SK-N-SH treated with all-trans-retinoic acid at 6 μM for 48 hours (cell line): ENCODE results near the gene CFAP299.

Experiments used
- ATAC-seq: fragments of 200-7000 bp; cut with Tn5 transposase; 3 replicates; pipeline ENCODE4 v1.9.1; 2020; ENCODE audit warnings: mild to moderate bottlenecking, moderate library complexity
- ARNTL ChIP-seq: fragments of 450-650 bp; formaldehyde crosslinking; IDR thresholded peaks from 2 replicates; pipeline ENCODE4 v1.5.0; 2020; ENCODE audit warnings: low read depth, mild to moderate bottlenecking, moderate library complexity, borderline replicate concordance
- BACH2 ChIP-seq: fragments of 250-450 bp; sonication (Bioruptor Pico); IDR thresholded peaks from 2 replicates; pipeline ENCODE4 v1.9.0; 2021; ENCODE audit warnings: mild to moderate bottlenecking, borderline replicate concordance
- CREB5 ChIP-seq: fragments of 250-450 bp; sonication (Bioruptor Pico); IDR thresholded peaks from 2 replicates; pipeline ENCODE4 v1.5.1; 2020; ENCODE audit warnings: low read depth, mild to moderate bottlenecking, moderate library complexity
- CSRNP3 ChIP-seq: fragments of 250-450 bp; sonication (Bioruptor Pico); IDR thresholded peaks from 2 replicates; pipeline ENCODE4 v1.5.1; 2021; ENCODE audit warnings: mild to moderate bottlenecking, moderate library complexity
- ESRRG ChIP-seq: fragments of 250-450 bp; sonication (Bioruptor Pico); IDR thresholded peaks from 2 replicates; pipeline ENCODE4 v1.6.1; 2021; ENCODE audit warnings: mild to moderate bottlenecking
- GLIS3 ChIP-seq: fragments of 250-450 bp; sonication (Bioruptor Pico); IDR thresholded peaks from 2 replicates; pipeline ENCODE4 v1.5.0; 2020; ENCODE audit warnings: mild to moderate bottlenecking, moderate library complexity
- ISL1 ChIP-seq: fragments of 250-450 bp; sonication (Bioruptor Pico); IDR thresholded peaks from 2 replicates; pipeline ENCODE4 v2.1.2; 2022; ENCODE audit warnings: mild to moderate bottlenecking, moderate library complexity
- POU6F1 ChIP-seq: fragments of 250-450 bp; sonication (Bioruptor Pico); IDR thresholded peaks from 2 replicates; pipeline ENCODE4 v1.8.0; 2021; ENCODE audit warnings: low read depth, mild to moderate bottlenecking, moderate library complexity, borderline replicate concordance
- PPARA ChIP-seq: fragments of 250-450 bp; sonication (Bioruptor Pico); IDR thresholded peaks from 2 replicates; pipeline ENCODE4 v1.5.0; 2020; ENCODE audit warnings: mild to moderate bottlenecking, borderline replicate concordance
- RARB ChIP-seq: fragments of 250-450 bp; sonication (Bioruptor Pico); IDR thresholded peaks from 2 replicates; pipeline ENCODE4 v1.8.0; 2021; ENCODE audit warnings: mild to moderate bottlenecking, moderate library complexity
- TCF4 ChIP-seq: fragments of 250-450 bp; sonication (Bioruptor Pico); IDR thresholded peaks from 2 replicates; pipeline ENCODE4 v1.8.0; 2021; ENCODE audit warnings: mild to moderate bottlenecking, moderate library complexity, borderline replicate concordance
- ZC3H10 ChIP-seq: fragments of 250-450 bp; sonication (Bioruptor Pico); IDR thresholded peaks from 2 replicates; pipeline ENCODE4 v1.5.1; 2021; ENCODE audit warnings: mild to moderate bottlenecking, moderate library complexity
- ZFP30 ChIP-seq: fragments of 450-650 bp; formaldehyde crosslinking; IDR thresholded peaks from 2 replicates; pipeline ENCODE4 v1.5.0; 2022; ENCODE audit warnings: mild to moderate bottlenecking, moderate library complexity
- ZNF565 ChIP-seq: fragments of 450-650 bp; formaldehyde crosslinking; conservative IDR thresholded peaks from 2 replicates; pipeline ENCODE4 v1.5.0; 2020; ENCODE audit warnings: low read depth, mild to moderate bottlenecking, moderate library complexity
- ZNF70 ChIP-seq: fragments of 450-650 bp; formaldehyde crosslinking; IDR thresholded peaks from 2 replicates; pipeline ENCODE4 v1.5.0; 2020; ENCODE audit warnings: mild to moderate bottlenecking, moderate library complexity
- TF ChIP-seq, protein P1 (sequence below): fragments of 250-450 bp; sonication (Bioruptor Pico); IDR thresholded peaks from 2 replicates; pipeline ENCODE4 v1.8.0; 2020; ENCODE audit warnings: mild to moderate bottlenecking, moderate library complexity, borderline replicate concordance

The CFAP299 gene

GRCh38 chr4:80840396-80840795 lies 504.9 kb downstream of the CFAP299 start (continued):
- no peak for TF ChIP-seq CSRNP3 (CRISPR knock-in tag)

DNA sequence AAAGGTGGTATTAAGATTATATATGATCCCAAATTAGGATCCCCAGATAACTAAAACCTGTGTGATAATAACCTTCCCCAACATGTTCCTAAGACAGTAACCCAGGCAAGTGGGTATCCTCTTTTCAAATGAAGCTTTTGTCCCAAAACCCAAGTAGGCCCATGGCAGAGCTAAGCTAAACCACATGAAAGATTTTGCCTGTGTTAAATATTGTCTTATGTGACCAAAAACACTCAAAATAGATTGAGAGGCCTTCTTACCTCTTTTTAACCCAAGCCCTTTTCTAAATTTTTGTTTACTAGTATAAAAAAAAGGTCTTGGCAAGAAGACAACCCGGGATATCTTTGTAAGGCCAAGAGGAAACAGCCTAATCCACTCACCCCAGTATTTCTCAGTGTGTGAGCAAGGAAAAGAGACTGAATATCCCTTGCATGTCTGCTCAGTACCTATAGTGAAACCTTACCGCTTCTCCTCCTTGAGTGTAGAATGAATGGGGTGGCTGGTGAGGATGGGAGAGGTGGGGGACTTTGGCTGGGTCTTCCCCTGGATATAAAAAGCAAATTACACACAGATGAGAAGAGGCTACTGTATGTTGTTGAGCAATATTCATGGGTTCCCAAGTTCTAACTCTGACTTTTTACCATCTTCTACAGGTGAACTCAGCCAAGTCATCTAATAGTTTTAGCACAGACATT lies 506.2 kb downstream of the CFAP299 start:
- no peak for ATAC-seq
- TF ChIP-seq ESRRG (CRISPR knock-in tag) (no peak), ZFP30 (CRISPR knock-in tag) (no peak), ISL1 (CRISPR knock-in tag) (no peak), BACH2 (CRISPR knock-in tag) (no peak)
- TF ChIP-seq, protein P1, sequence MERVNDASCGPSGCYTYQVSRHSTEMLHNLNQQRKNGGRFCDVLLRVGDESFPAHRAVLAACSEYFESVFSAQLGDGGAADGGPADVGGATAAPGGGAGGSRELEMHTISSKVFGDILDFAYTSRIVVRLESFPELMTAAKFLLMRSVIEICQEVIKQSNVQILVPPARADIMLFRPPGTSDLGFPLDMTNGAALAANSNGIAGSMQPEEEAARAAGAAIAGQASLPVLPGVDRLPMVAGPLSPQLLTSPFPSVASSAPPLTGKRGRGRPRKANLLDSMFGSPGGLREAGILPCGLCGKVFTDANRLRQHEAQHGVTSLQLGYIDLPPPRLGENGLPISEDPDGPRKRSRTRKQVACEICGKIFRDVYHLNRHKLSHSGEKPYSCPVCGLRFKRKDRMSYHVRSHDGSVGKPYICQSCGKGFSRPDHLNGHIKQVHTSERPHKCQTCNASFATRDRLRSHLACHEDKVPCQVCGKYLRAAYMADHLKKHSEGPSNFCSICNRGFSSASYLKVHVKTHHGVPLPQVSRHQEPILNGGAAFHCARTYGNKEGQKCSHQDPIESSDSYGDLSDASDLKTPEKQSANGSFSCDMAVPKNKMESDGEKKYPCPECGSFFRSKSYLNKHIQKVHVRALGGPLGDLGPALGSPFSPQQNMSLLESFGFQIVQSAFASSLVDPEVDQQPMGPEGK (CRISPR knock-in tag), result no peak

GRCh38 chr4:80846210-80846609 lies 510.7 kb downstream of the CFAP299 start:
- no peak for TF ChIP-seq TCF4 (CRISPR knock-in tag)
- TF ChIP-seq ZNF70 (CRISPR knock-in tag), result no peak
- no peak for TF ChIP-seq POU6F1
- TF ChIP-seq ARNTL, result no peak
- TF ChIP-seq ESRRG (CRISPR knock-in tag), result no peak
- TF ChIP-seq, protein P1 (CRISPR knock-in tag), result no peak
- no peak for TF ChIP-seq GLIS3 (CRISPR knock-in tag)
- TF ChIP-seq BACH2 (CRISPR knock-in tag), result no peak
- no peak for TF ChIP-seq ZC3H10
- TF ChIP-seq ZNF565 (CRISPR knock-in tag), result no peak
- no peak for ATAC-seq

- no peak for ATAC-seq
- TF ChIP-seq CREB5 (CRISPR knock-in tag) (no peak), BACH2 (CRISPR knock-in tag) (no peak), PPARA (no peak), CSRNP3 (CRISPR knock-in tag) (no peak), RARB (CRISPR knock-in tag) (no peak)
- TF ChIP-seq, protein P1 (CRISPR knock-in tag), result no peak
Measured at GRCh38 chr4:80852061-80852460, 516.5 kb downstream of the CFAP299 start.
